Fibroblast of the aortic adventitia (primary cell): ENCODE measurements around the gene TDRD1. TPM values are rescaled to one million over a fixed set of nuclear protein-coding genes. Genes with fewer than 3 reads are reported as not detected.

Source experiments
- DNase-seq: peaks from one replicate; pipeline ENCODE4 v3.0.0-alpha.2; 2010; ENCODE audit warnings: low read depth
- H3K4me3 ChIP-seq: 2 replicates; pipeline ENCODE4 v1.5.1; 2011; ENCODE audit warnings: low read depth, mild to moderate bottlenecking, control low read depth, low read length, moderate library complexity
- CTCF ChIP-seq: IDR thresholded peaks from 2 replicates; pipeline ENCODE4 v1.5.1; 2011; ENCODE audit warnings: mild to moderate bottlenecking, low read length, control low read depth, inconsistent platforms; ENCODE audit not compliant: insufficient read depth
- total RNA-seq: library from RNA; depleted of rRNA; stranded (reverse); fragments of >200 nt; gene quantifications from 2 replicates; pipeline ENCODE4 v1.2.3, GENCODE V29; 2012; ENCODE audit warnings: low replicate concordance

The TDRD1 gene
- total RNA-seq, 1 donor = 0.45 TPM

GRCh38 chr10:114245121-114245791, 66.1 kb downstream of the TDRD1 start:
- no peak for TF ChIP-seq CTCF
- no peak overlapping the region for H3K4me3 ChIP-seq
- DNase-seq = no peak

DNA sequence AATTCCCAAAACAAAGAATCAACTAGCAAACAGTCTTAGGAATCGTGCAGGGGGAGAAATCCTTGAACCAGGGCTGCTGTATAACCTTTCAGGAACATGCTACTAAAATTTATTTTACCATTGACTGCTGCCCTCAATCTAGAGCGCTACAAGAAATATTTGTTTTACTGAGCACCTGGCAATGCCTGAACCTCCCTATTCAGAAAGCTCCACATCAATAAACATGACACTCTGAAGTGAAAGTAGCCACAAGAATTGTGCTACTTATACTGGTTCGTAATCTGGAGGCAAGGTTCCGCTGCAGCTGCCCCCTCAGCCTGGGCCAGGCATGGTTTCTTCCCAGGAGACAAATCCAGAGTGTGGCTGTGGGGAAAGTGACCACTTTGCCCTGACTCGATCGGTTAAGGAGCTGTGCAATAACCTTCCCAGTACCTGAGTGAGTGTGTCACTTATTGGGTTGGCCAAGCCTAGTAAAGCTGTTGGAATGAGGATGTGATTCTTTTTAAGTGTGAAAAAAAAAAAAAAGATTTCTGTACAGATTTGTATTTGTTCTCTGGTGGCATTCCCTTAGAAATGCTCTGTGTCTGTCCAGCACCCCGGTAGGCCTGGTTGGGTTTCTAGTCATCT, 67.6 kb downstream of the TDRD1 start:
- TF ChIP-seq CTCF = no peak
- no peak for DNase-seq
- no peak overlapping the region for H3K4me3 ChIP-seq

DNA sequence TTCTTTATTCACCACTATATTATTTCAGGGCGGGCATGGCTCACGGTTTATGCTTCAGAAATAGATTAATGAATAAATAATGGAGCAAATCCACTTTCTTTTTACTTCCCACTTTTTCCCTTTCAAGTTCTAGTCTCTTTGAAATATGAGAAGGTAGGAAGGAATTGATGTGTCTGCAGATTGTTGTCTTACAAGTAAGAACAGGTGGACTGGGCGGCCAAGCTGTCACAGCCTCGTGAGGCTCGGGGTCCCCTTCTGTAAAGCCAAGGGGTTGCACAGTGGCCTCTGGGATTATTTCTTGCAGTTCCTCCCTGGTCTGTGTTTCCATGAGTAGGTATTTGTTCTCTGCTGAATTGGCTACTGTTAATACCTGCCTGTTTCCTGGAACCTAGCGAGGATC, 71.1 kb downstream of the TDRD1 start:
- H3K4me3 ChIP-seq = no peak overlapping the region
- no peak for DNase-seq
- TF ChIP-seq CTCF = no peak

DNA sequence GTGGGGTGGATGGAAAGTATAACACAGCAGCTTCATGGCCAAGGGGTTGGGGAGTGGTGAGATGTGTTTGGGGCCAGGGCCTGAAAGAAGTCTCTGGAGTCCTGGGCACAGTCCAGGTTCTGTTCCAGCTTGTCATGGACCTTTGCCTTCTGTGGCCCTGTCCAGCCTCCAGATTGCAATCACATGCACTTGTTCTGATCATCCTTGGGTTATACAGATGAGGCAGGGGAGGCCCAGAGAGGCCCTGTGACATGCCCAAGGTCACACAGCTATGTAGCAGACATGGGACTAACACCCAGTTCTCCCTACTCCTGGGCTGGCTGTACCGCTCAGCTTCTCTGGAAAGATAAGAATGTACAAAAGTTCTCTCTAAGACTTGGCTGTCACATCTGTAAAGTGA, 71.6 kb downstream of the TDRD1 start:
- DNase-seq = no peak
- H3K4me3 ChIP-seq = no peak overlapping the region
- no peak for TF ChIP-seq CTCF

DNA sequence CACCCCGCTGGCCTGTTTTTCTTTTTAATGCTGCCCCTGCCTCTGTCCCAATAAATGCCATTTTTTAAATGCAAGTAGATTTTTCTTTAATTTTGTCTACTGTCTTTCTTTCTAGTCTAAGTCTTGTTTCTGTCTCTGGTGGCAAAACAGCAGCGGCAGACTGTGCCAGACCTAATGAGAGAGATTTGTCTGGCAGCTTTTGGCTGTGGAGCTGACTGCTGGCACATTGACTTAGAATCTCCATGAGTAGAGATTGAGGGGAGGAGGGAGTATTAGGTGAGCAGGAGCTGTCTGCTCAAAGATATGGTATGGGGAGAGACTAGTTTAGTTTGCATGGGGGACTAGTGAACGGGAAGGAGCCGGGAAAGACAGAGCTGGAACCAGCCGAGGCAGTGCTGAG, 72.9 kb downstream of the TDRD1 start:
- H3K4me3 ChIP-seq = no peak overlapping the region
- TF ChIP-seq CTCF = no peak
- no peak for DNase-seq

DNA sequence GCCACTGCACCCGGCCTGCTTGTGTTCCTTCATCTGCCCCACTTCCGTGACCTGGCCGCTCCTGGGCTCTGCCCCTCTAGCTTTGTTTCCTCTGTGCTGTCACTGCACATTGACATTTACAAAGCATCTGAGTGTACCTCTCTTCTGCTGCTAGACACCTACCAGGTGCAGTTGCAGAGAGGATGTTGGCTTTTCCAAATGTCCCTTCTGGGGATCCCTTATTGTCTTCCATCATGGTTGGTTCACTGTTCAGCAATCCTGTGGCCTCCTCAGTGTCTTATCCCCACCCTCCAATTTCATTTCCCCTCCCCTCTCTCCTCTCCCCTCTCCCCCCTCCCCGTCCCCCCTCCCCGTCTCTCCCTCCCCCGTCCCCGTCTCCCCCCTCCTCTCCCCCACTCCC, 73.7 kb downstream of the TDRD1 start:
- TF ChIP-seq CTCF = no peak
- DNase-seq = no peak
- H3K4me3 ChIP-seq = no peak overlapping the region

- no peak overlapping the region for H3K4me3 ChIP-seq
- TF ChIP-seq CTCF = no peak
- no peak for DNase-seq
Measured at GRCh38 chr10:114255227-114255626, 76.1 kb downstream of the TDRD1 start.
